Caco-2 (cell line): ENCODE data around the gene SAMMSON. TPM values are rescaled to one million over a fixed set of nuclear protein-coding genes. Genes with fewer than 3 reads are reported as not detected.

Experiments used
- BruUV-seq: library from RNA; stranded (reverse); fragments of 400-500 nt; replicated peaks from 2 replicates; lab custom pipeline; 2021; lab: Mats Ljungman, UMichigan
- CTCF ChIA-PET: fragments of 300-600 bp; sonication (Branson Sonifier 250); formaldehyde crosslinking; loops from one replicate; lab custom pipeline; 2022; ENCODE audit warnings: antibody characterized with exemption; lab: Charles Lee
- POLR2A ChIA-PET: fragments of 300-600 bp; sonication (Branson Sonifier 250); formaldehyde crosslinking; loops from one replicate; lab custom pipeline; 2022; ENCODE audit warnings: antibody characterized with exemption; lab: Charles Lee
- DNase-seq, 2 experiments: peaks; one replicate each; pipeline versions ENCODE4 v3.0.0 to v3.0.0-alpha.2; 2020 to 2022
- H3K27me3 ChIP-seq: replicated peaks from 2 replicates; pipeline ENCODE4 v1.6.0; 2011; ENCODE audit warnings: low read length; ENCODE audit not compliant: control insufficient read depth, insufficient read depth
- H3K36me3 ChIP-seq: 2 replicates; pipeline ENCODE4 v1.5.1; 2011; ENCODE audit warnings: low read length; ENCODE audit not compliant: control insufficient read depth, insufficient read depth
- H3K4me1 ChIP-seq: fragments of 250-450 bp; sonication (Bioruptor Pico); 2 replicates; pipeline ENCODE4 v1.5.1; 2020; ENCODE audit warnings: mild to moderate bottlenecking
- H3K4me3 ChIP-seq: 2 replicates; pipeline ENCODE4 v1.5.1; 2011; ENCODE audit warnings: low read depth, mild to moderate bottlenecking, control low read depth, low read length
- H3K9me3 ChIP-seq: fragments of 250-450 bp; sonication (Bioruptor Pico); 2 replicates; pipeline ENCODE4 v1.5.1; 2020; ENCODE audit warnings: mild to moderate bottlenecking, moderate library complexity
- H3K27ac Mint-ChIP-seq: one replicate; pipeline ENCODE4 v1.8.0; 2022; ENCODE audit warnings: mixed read lengths; ENCODE audit not compliant: unreplicated experiment
- H3K27me3 Mint-ChIP-seq: one replicate; pipeline ENCODE4 v1.8.0; 2022; ENCODE audit warnings: mixed read lengths; ENCODE audit not compliant: insufficient read depth, unreplicated experiment
- H3K36me3 Mint-ChIP-seq: one replicate; pipeline ENCODE4 v1.8.0; 2022; ENCODE audit warnings: mild to moderate bottlenecking, mixed read lengths; ENCODE audit not compliant: insufficient read depth, unreplicated experiment
- H3K4me1 Mint-ChIP-seq: one replicate; pipeline ENCODE4 v1.8.0; 2022; ENCODE audit warnings: low read depth, mixed read lengths; ENCODE audit not compliant: unreplicated experiment
- H3K4me3 Mint-ChIP-seq: one replicate; pipeline ENCODE4 v1.8.0; 2022; ENCODE audit warnings: mild to moderate bottlenecking, moderate library complexity, mixed read lengths; ENCODE audit not compliant: unreplicated experiment
- H3K9me3 Mint-ChIP-seq: one replicate; pipeline ENCODE4 v1.8.0; 2022; ENCODE audit warnings: mixed read lengths; ENCODE audit not compliant: unreplicated experiment
- intact Hi-C: fragments of 100-400 bp; cut with micrococcal nuclease; formaldehyde crosslinking; loops from one replicate; pipeline ENCODE4 v1.10.0; 2022; ENCODE audit not compliant: unreplicated experiment
- total RNA-seq: library from RNA; stranded (reverse); gene quantifications from 2 replicates; pipeline ENCODE4 v1.2.3, GENCODE V29; 2022
- TF ChIP-seq, protein P1 (sequence below), 2 experiments: fragments of 200-600 bp in 1 of 2; IDR thresholded peaks; 1 replicate in 1 of 2; 2 replicates in 1 of 2; pipeline versions ENCODE4 v1.5.1 to v1.8.0; 2011 to 2022; ENCODE audit warnings: antibody characterized with exemption in 1 of 2, control low read depth in 1 of 2, inconsistent platforms in 1 of 2, low read depth in 1 of 2, low read length in 1 of 2, mild to moderate bottlenecking in 1 of 2, moderate library complexity in 1 of 2; ENCODE audit not compliant: insufficient read depth in 1 of 2, severe bottlenecking in 1 of 2, unreplicated experiment in 1 of 2

The SAMMSON gene
- total RNA-seq, 1 experiment from 2014 or later, result not detected

DNA sequence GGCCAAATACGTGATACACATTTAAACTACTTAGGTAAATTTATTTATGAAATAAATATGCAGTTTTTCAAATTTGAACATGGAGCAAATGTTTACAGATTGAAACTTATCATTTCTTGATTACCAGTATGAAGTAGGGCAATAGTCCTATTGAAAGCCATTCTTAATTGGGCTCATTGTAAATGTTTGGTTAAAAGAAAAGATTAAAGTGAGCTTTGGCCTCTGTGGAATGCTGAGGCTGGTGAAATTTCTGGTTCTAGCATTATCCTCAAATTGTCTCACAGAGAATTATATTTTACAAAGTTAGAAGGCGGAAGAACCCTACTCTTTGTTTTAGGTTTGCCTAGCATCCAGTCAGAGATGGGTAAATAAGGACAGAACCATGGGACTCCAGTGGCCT, 73.2 kb downstream of the SAMMSON start:
- H3K4me1 Mint-ChIP-seq, result no peaks in the 10 kb centered on the region
- H3K27me3 ChIP-seq, result no peaks in the 10 kb centered on the region
- ChIA-PET POLR2A (no interaction called here), CTCF (interaction anchor here (0.5 kb wide), 1 partner anchor 35 kb away, joined by 4 read pairs; no protein-coding TSS in a partner anchor)
- no peaks in the 10 kb centered on the region for H3K4me1 ChIP-seq
- no peak overlapping the region for H3K4me3 Mint-ChIP-seq
- no peak overlapping the region for H3K4me3 ChIP-seq
- H3K9me3 Mint-ChIP-seq, result no peaks in the 10 kb centered on the region
- peaks cover 17% of the 10 kb centered on the region for H3K27me3 Mint-ChIP-seq
- no peak overlapping the region for H3K27ac Mint-ChIP-seq
- intact Hi-C loops, result no loop called here
- no peaks in the 10 kb centered on the region for H3K9me3 ChIP-seq
- TF ChIP-seq, protein P1, sequence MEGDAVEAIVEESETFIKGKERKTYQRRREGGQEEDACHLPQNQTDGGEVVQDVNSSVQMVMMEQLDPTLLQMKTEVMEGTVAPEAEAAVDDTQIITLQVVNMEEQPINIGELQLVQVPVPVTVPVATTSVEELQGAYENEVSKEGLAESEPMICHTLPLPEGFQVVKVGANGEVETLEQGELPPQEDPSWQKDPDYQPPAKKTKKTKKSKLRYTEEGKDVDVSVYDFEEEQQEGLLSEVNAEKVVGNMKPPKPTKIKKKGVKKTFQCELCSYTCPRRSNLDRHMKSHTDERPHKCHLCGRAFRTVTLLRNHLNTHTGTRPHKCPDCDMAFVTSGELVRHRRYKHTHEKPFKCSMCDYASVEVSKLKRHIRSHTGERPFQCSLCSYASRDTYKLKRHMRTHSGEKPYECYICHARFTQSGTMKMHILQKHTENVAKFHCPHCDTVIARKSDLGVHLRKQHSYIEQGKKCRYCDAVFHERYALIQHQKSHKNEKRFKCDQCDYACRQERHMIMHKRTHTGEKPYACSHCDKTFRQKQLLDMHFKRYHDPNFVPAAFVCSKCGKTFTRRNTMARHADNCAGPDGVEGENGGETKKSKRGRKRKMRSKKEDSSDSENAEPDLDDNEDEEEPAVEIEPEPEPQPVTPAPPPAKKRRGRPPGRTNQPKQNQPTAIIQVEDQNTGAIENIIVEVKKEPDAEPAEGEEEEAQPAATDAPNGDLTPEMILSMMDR (IDR thresholded peaks at IDR 0.05; ENCODE audit: insufficient read depth in 1 of 2, low read depth in 1 of 2, low read length in 1 of 2, severe bottlenecking in 1 of 2, unreplicated experiment in 1 of 2), result no peak
- no peak for DNase-seq
- no peaks in the 10 kb centered on the region for H3K36me3 Mint-ChIP-seq
- no peaks in the 10 kb centered on the region for H3K36me3 ChIP-seq
- BruUV-seq, result no TSS peak

DNA sequence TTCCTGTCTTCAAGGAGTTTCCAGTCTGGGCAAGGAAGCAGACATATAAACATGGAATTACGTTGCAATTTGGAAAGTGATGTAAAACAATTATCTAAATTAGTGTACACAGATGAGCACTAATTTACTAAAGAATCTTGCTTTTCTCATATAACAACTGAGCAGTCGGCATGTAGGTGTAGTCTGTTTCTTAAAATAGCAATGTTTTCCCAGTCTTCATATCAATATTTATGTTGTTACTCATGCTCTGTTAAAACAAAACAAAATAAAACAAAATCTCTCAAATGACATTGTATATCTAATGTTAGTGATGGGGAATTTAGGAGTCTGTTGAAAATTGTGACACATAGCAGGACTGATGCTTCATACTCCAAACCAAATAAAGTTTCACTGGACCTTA, 75.6 kb downstream of the SAMMSON start:
- POLR2A ChIA-PET, result no interaction called here
- no TSS peak for BruUV-seq
- Mint-ChIP-seq H3K27ac (no peak overlapping the region), H3K27me3 (peaks cover 17% of the 10 kb centered on the region), H3K36me3 (no peaks in the 10 kb centered on the region), H3K9me3 (no peaks in the 10 kb centered on the region), H3K4me3 (no peak overlapping the region), H3K4me1 (no peaks in the 10 kb centered on the region)
- CTCF ChIA-PET, result no interaction called here
- no peaks in the 10 kb centered on the region for H3K36me3 ChIP-seq
- intact Hi-C loops, result no loop called here
- no peak for DNase-seq
- no peak overlapping the region for H3K4me3 ChIP-seq
- TF ChIP-seq, protein P1 (IDR thresholded peaks at IDR 0.05; ENCODE audit: insufficient read depth in 1 of 2, low read depth in 1 of 2, low read length in 1 of 2, severe bottlenecking in 1 of 2, unreplicated experiment in 1 of 2), result no peak
- no peaks in the 10 kb centered on the region for H3K9me3 ChIP-seq
- H3K4me1 ChIP-seq, result no peaks in the 10 kb centered on the region
- H3K27me3 ChIP-seq, result no peaks in the 10 kb centered on the region

DNA sequence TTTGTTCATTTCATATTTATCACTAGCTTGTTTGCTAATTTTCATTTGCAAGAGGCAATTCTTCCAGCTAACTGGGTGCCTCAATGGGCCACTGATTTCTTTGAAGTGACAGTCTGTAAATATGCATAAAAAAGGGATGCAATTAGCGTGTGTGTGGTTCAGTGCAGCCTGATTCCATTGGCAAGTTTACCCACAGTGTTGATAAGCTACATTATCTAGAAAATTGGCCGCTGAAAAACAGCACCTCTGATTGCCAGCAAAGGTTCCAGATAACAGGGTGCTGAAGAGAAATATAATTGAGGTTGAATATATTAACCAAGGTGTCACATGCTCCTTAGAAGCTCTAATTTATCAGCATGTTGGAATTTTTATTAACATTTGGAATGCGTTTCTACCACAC, 76.9 kb downstream of the SAMMSON start:
- Mint-ChIP-seq H3K4me1 (no peaks in the 10 kb centered on the region), H3K4me3 (no peak overlapping the region), H3K36me3 (no peaks in the 10 kb centered on the region), H3K27ac (no peak overlapping the region), H3K27me3 (peaks cover 19% of the 10 kb centered on the region), H3K9me3 (no peaks in the 10 kb centered on the region)
- H3K36me3 ChIP-seq, result no peaks in the 10 kb centered on the region
- intact Hi-C loops, result no loop called here
- H3K27me3 ChIP-seq, result no peaks in the 10 kb centered on the region
- no peak overlapping the region for H3K4me3 ChIP-seq
- ChIA-PET CTCF (no interaction called here), POLR2A (no interaction called here)
- DNase-seq, result no peak
- H3K9me3 ChIP-seq, result no peaks in the 10 kb centered on the region
- no TSS peak for BruUV-seq
- TF ChIP-seq, protein P1 (IDR thresholded peaks at IDR 0.05; ENCODE audit: insufficient read depth in 1 of 2, low read depth in 1 of 2, low read length in 1 of 2, severe bottlenecking in 1 of 2, unreplicated experiment in 1 of 2), result no peak
- H3K4me1 ChIP-seq, result no peaks in the 10 kb centered on the region
